ACC112 (cell line): ENCODE measurements around the gene ULBP2.
"Not testable (repeated sequence)": the region's sequence is repeated elsewhere in the genome, so short reads cannot be mapped to it uniquely, and the experiment has no call there.

Source experiments
- H2AFZ ChIP-seq: fragments of 200-600 bp; sonication (generic); one replicate; pipeline ENCODE4 v1.6.0; 2017; ENCODE audit warnings: antibody characterized with exemption, low read length; ENCODE audit not compliant: unreplicated experiment
- H3K27ac ChIP-seq: fragments of 200-600 bp; sonication (generic); 2 replicates; pipeline ENCODE4 v1.5.1; 2014; ENCODE audit warnings: low read depth, mild to moderate bottlenecking, antibody characterized with exemption, low read length, moderate library complexity
- H3K27me3 ChIP-seq: fragments of 200-600 bp; sonication (generic); 2 replicates; pipeline ENCODE4 v1.6.1; 2014; ENCODE audit warnings: mild to moderate bottlenecking, antibody characterized with exemption, low read length, moderate library complexity, mixed read lengths; ENCODE audit not compliant: insufficient read depth
- H3K36me3 ChIP-seq: fragments of 200-600 bp; sonication (generic); 2 replicates; pipeline ENCODE4 v1.6.1; 2016; ENCODE audit warnings: mild to moderate bottlenecking, antibody characterized with exemption, low read length, moderate library complexity, mixed read lengths; ENCODE audit not compliant: insufficient read depth
- H3K4me1 ChIP-seq: fragments of 200-600 bp; sonication (generic); one replicate; pipeline ENCODE4 v1.6.1; 2016; ENCODE audit warnings: low read length, mixed read lengths; ENCODE audit not compliant: insufficient read depth, unreplicated experiment, control insufficient read depth
- H3K4me3 ChIP-seq: fragments of 200-600 bp; sonication (generic); 2 replicates; pipeline ENCODE4 v1.5.1; 2014; ENCODE audit warnings: mild to moderate bottlenecking, low read depth, low read length
- H3K79me2 ChIP-seq: fragments of 200-600 bp; sonication (generic); one replicate; pipeline ENCODE4 v1.6.0; 2016; ENCODE audit warnings: low read length; ENCODE audit not compliant: control insufficient read depth, unreplicated experiment, insufficient read depth

The ULBP2 gene

DNA sequence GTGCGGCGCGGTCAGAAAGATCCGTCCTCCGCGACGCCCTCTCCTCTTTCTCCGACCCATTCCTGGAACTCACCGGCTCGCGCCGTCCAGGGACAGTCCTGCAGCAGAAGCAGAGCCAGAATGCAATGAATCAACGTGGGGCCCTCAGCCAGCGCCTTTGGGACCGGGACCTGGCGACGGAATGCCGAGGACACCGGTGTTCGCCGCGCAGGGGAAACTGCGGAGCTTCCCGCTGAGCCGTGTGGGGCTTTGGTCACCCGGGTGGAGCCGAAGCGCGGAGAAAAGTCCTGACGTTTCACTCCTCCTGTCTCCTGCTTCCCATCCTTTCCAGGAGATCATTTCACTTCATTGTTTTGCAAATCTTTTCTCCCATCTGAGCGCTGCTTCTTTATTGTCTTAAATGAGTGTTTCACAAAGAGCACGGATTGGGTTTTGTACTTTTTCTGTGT lies 48.4 kb downstream of the ULBP2 start:
- peaks cover 4% of the 10 kb centered on the region for H3K4me1 ChIP-seq
- H2AFZ ChIP-seq, result no peak overlapping the region
- H3K79me2 ChIP-seq, result no peaks in the 10 kb centered on the region
- H3K27ac ChIP-seq, result no peak overlapping the region
- peak overlapping the region; percentile 61 for H3K4me3 ChIP-seq
- H3K36me3 ChIP-seq, result no peaks in the 10 kb centered on the region
- peaks cover 99% of the 10 kb centered on the region for H3K27me3 ChIP-seq

DNA sequence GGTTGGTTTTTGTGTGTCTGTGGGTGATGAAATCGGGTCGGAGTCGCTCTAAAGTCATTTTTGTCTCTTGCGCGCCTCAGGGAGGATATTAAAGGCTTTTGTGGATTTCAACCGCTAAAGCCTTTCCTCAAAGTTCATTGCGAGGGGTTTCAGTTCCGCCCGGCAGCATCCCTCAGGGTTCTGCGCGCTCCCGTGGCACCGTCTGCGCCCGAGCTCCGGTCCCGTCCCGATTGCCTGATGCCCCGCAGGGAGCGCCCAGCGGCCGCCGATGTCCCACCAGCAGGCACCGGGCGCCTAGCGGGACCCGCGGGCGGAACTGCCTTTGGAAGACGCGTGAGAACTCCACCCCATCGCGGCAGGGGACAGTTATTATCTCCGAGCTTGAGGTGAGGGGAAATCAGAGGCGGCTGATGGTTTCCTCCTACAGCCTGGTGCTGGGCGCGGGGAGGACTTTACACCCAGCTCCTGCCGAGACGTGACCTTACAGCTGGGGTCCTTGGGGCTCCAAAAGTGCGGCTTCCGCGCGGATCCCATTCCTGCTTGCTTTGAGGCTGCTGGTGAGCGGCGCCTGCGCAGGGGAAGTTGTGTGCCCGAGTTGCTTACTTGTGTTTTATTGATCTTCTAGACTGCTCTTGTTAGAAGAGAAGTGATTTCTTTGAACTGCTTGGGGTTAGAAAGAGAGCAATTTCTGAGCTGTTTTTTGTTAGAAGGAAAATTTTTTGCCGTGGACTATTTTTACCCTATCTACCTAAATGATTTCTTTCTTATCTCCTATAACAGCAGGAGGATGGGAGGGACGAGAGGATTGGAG lies 49.1 kb downstream of the ULBP2 start:
- peak overlapping the region; percentile 8 for H2AFZ ChIP-seq
- H3K27ac ChIP-seq, result no peak overlapping the region
- H3K4me3 ChIP-seq, result peak overlapping the region; percentile 61
- H3K36me3 ChIP-seq, result no peaks in the 10 kb centered on the region
- H3K27me3 ChIP-seq, result peaks cover 99% of the 10 kb centered on the region
- H3K4me1 ChIP-seq, result peaks cover 4% of the 10 kb centered on the region
- no peaks in the 10 kb centered on the region for H3K79me2 ChIP-seq

DNA sequence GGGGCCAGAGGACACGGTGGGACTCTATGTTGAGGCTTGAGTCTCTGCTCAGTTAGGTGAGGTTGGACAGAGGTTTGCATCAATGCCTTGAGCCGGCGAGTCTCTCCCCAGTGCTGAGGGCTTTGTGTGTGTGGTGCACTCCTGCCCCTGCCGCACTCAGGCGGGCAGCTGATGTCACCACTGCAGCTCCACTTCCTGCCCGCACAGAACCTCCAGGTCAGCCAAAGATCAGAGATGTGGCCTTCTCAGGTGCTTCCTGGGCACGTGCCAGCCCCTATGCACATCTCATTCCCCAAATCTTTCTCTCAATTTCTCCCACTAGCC lies 49.6 kb downstream of the ULBP2 start:
- peaks cover 99% of the 10 kb centered on the region for H3K27me3 ChIP-seq
- not testable (repeated sequence) for H3K36me3 ChIP-seq, H3K4me3 ChIP-seq, H2AFZ ChIP-seq, H3K4me1 ChIP-seq, H3K79me2 ChIP-seq, H3K27ac ChIP-seq

DNA sequence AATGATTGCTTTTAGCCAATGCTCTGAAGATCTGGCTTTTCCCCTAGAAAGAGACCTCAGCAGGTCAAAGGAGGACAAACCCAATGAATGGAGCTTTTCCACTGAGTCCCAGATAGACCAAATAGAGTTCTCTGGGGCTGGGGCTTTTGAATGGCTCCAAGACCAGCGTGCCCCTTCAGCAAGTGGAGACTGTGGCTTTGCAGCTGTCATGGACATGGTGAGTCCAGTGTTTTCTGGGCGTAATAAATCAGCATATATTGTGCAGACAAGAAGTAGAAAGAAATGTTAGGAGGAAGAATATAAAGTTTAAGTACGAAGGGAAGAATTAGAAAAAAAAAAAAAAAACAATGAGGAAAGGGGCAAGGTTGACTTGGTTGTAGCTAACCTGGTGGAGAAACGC lies 50.0 kb downstream of the ULBP2 start:
- no peak overlapping the region for H3K27ac ChIP-seq
- peaks cover 4% of the 10 kb centered on the region for H3K4me1 ChIP-seq
- H2AFZ ChIP-seq, result no peak overlapping the region
- H3K79me2 ChIP-seq, result no peaks in the 10 kb centered on the region
- H3K27me3 ChIP-seq, result peaks cover 99% of the 10 kb centered on the region
- H3K36me3 ChIP-seq, result no peaks in the 10 kb centered on the region
- H3K4me3 ChIP-seq, result no peak overlapping the region

GRCh38 chr6:149995235-149995750 lies 53.5 kb downstream of the ULBP2 start:
- Histone ChIP-seq H3K79me2 (no peaks in the 10 kb centered on the region), H3K36me3 (no peaks in the 10 kb centered on the region), H2AFZ (no peak overlapping the region), H3K27me3 (peaks cover 74% of the 10 kb centered on the region), H3K27ac (no peak overlapping the region), H3K4me3 (no peak overlapping the region), H3K4me1 (peaks cover 4% of the 10 kb centered on the region)

DNA sequence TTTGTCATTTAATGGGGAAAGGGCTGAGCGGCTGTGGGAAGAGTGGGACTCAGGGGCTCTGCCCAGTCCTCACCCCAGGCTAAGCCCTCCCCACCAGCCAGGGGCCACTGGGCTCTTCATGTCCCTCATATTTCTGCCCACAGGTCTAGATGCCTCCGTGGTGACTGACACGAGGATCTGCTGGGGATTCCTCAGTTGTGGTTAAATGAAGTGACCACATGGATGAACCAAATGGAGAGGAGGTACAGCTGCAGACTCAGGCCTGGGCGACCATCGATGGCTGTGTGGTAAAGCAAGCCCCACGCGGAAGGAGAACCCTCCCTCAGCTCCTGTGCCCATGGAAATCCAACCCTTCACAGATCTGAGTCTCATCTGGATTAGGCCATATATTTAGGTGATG lies 54.2 kb downstream of the ULBP2 start:
- no peaks in the 10 kb centered on the region for H3K4me1 ChIP-seq
- H3K36me3 ChIP-seq, result no peaks in the 10 kb centered on the region
- no peak overlapping the region for H3K27ac ChIP-seq
- no peaks in the 10 kb centered on the region for H3K79me2 ChIP-seq
- H3K4me3 ChIP-seq, result no peak overlapping the region
- no peak overlapping the region for H2AFZ ChIP-seq
- peaks cover 67% of the 10 kb centered on the region for H3K27me3 ChIP-seq
